Gastrocnemius medialis (tissue), 4 donors: ENCODE measurements around the gene SS18L1. TPM values are rescaled to one million over a fixed set of nuclear protein-coding genes. Genes with fewer than 3 reads are reported as not detected.

ENCODE experiments used
- ATAC-seq, 2 donors: fragments of 150-250 bp; one replicate each; pipeline ENCODE4 v1.9.1; 2016
- DNase-seq, 2 donors: peaks; one replicate each; pipeline ENCODE4 v3.0.0-alpha.2; 2019
- H3K27ac ChIP-seq, 4 donors: fragments of 200-600 bp; sonication (generic); 1 replicate in 1 of 4; 2 replicates in 3 of 4; pipeline ENCODE4 v1.5.1; 2016 to 2018; ENCODE audit warnings: mild to moderate bottlenecking in 2 of 4, moderate library complexity in 1 of 4
- H3K27me3 ChIP-seq, 3 donors: fragments of 200-600 bp; sonication (generic) in 2 of 3; 1 replicate in 1 of 3; 2 replicates in 2 of 3; pipeline versions ENCODE4 v1.5.1 to v1.6.0; 2016 to 2019; ENCODE audit warnings: mild to moderate bottlenecking in 1 of 3, moderate library complexity in 1 of 3
- H3K36me3 ChIP-seq, 2 donors: fragments of 200-600 bp; sonication (generic) in 1 of 2; one replicate each; pipeline ENCODE4 v1.5.1; 2017 to 2018
- H3K4me1 ChIP-seq, 2 donors: fragments of 200-600 bp; sonication (generic) in 1 of 2; one replicate each; pipeline ENCODE4 v1.5.1; 2016 to 2017; ENCODE audit warnings: mild to moderate bottlenecking in 2 of 2
- H3K4me3 ChIP-seq, 4 donors: fragments of 200-600 bp; sonication (generic) in 3 of 4; 1 replicate in 1 of 4; 2 replicates in 3 of 4; pipeline ENCODE4 v1.5.1; 2016 to 2019; ENCODE audit warnings: mild to moderate bottlenecking in 2 of 4
- H3K9me3 ChIP-seq, 3 donors: fragments of 200-600 bp; sonication (generic) in 2 of 3; 1 replicate in 1 of 3; 2 replicates in 2 of 3; pipeline ENCODE4 v1.5.1; 2016 to 2019
- CTCF ChIP-seq, 5 experiments: fragments of 450-650 bp in 3 of 5; fragments of 200-600 bp in 2 of 5; sonication (generic) in 2 of 5; IDR thresholded peaks in 4 of 5; conservative IDR thresholded peaks in 1 of 5; 1 replicate in 4 of 5; 2 replicates in 1 of 5; pipeline ENCODE4 v1.5.1; 2016 to 2019; ENCODE audit warnings: antibody characterized with exemption in 5 of 5, mild to moderate bottlenecking in 3 of 5, moderate library complexity in 3 of 5
- POLR2A ChIP-seq, 2 donors: fragments of 450-650 bp; IDR thresholded peaks; one replicate each; pipeline ENCODE4 v1.6.1; 2017; ENCODE audit warnings: antibody characterized with exemption in 2 of 2, mild to moderate bottlenecking in 2 of 2, moderate library complexity in 2 of 2
- in situ Hi-C, 4 donors: fragments of 200-750 bp; cut with MboI; loops; one replicate each; pipeline versions ENCODE4 v1.15.0 to v1.8.0; 2017; ENCODE audit warnings: low sequenced_read_pairs in 4 of 4
- intact Hi-C: fragments of 100-400 bp; cut with DNase I; formaldehyde crosslinking; loops from one replicate; pipeline ENCODE4 v1.15.1; 2023; ENCODE audit warnings: low total_unique reads
- total RNA-seq, 4 donors: library from RNA; depleted of rRNA; stranded (reverse); fragments of >200 nt; gene quantifications; one replicate each; pipeline versions ENCODE4 v1.1.0 to v1.2.3, GENCODE V29; 2016

SS18L1 gene
- total RNA-seq, 4 donors from 2014 or later: 11.5 to 31.8 (median 16.9) TPM

DNA sequence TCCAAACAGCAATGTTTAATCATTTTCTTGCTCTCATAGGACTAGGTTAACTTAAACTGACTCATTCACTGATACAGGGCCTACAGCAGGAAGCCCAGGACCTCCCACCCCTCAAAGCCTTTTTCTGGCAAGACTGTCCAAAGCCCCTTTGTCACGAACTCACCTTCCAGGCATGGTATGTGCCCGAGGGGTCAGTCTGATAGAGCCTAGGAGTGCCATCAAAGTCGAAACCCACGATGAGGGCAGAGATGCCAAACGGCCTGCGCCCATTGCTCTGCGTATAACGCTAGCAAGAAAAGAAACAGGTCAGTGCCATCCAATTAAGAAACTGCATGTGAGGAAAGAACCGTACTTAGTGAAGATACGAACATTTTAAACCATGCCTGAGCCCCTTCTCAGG lies 4.7 kb upstream of the SS18L1 start:
- DNase-seq: no peak

GRCh38 chr20:62139636-62140035 lies 3.9 kb upstream of the SS18L1 start:
- Histone ChIP-seq H3K27me3 (no peaks in the 10 kb centered on the region), H3K9me3 (no peaks in the 10 kb centered on the region), H3K4me3 (no peak overlapping the region), H3K4me1 (peaks cover 36 to 41% of the 10 kb centered on the region in 2 donors), H3K36me3 (peaks cover 5 to 58% of the 10 kb centered on the region in 2 donors), H3K27ac (peak overlapping the region; percentile 91 to 96 (median 95))
- DNase-seq (no peak), ATAC-seq (no peak)
- in situ Hi-C loops: loop anchor here in 3 of 4 donors (10.0 to 25.0 kb wide), 2 partner anchors 115 to 127 kb away; no protein-coding TSS in a partner anchor
- no peak for TF ChIP-seq POLR2A (IDR thresholded peaks at IDR 0.05)
- TF ChIP-seq CTCF (IDR thresholded peaks at IDR 0.05 in 4 of 5, conservative IDR thresholded peaks at IDR 0.05 in 1 of 5): no peak
- intact Hi-C loops: loop anchor here (5.0 to 10.0 kb wide), 3 partner anchors 43 to 505 kb away; partner anchors contain the start of genes MTG2, OSBPL2 and SLCO4A1

More for the DNA sequence above, 4.7 kb upstream of the SS18L1 start:
- H3K27me3 ChIP-seq: no peaks in the 10 kb centered on the region
- peaks cover 5 to 63% of the 10 kb centered on the region in 2 donors for H3K36me3 ChIP-seq
- no peak for ATAC-seq
- H3K9me3 ChIP-seq: no peaks in the 10 kb centered on the region
- TF ChIP-seq POLR2A (IDR thresholded peaks at IDR 0.05) (no peak), CTCF (IDR thresholded peaks at IDR 0.05 in 4 of 5, conservative IDR thresholded peaks at IDR 0.05 in 1 of 5) (no peak)
- peak overlapping the region; percentile 91 to 96 (median 95) for H3K27ac ChIP-seq
- in situ Hi-C loops (loop anchor here in 2 of 4 donors (25.0 kb wide), 1 partner anchor 127 kb away; no protein-coding TSS in a partner anchor), intact Hi-C loops (no loop called here)
- peaks cover 40 to 43% of the 10 kb centered on the region in 2 donors for H3K4me1 ChIP-seq
- H3K4me3 ChIP-seq: no peak overlapping the region

- TF ChIP-seq CTCF (IDR thresholded peaks at IDR 0.05 in 4 of 5, conservative IDR thresholded peaks at IDR 0.05 in 1 of 5) (no peak), POLR2A (IDR thresholded peaks at IDR 0.05) (no peak)
- Histone ChIP-seq H3K27ac (peak overlapping the region; percentile 91 to 96 (median 95)), H3K36me3 (peaks cover 5 to 46% of the 10 kb centered on the region in 2 donors), H3K9me3 (no peaks in the 10 kb centered on the region), H3K27me3 (no peaks in the 10 kb centered on the region), H3K4me3 (peak overlapping the region in 3 of 4 donors; percentile 25 to 94 (median 80)), H3K4me1 (peaks cover 38 to 48% of the 10 kb centered on the region in 2 donors)
- intact Hi-C loops: loop anchor here (5.0 to 10.0 kb wide), 3 partner anchors 41 to 504 kb away; partner anchors contain the start of genes MTG2, OSBPL2 and SLCO4A1
- no peak for DNase-seq
- in situ Hi-C loops: loop anchor here in 3 of 4 donors (10.0 to 25.0 kb wide), 2 partner anchors 116 to 129 kb away; no protein-coding TSS in a partner anchor
- no peak for ATAC-seq
Observed at GRCh38 chr20:62141043-62141396, 2.5 kb upstream of the SS18L1 start.

- Histone ChIP-seq H3K27ac (peak overlapping the region; percentile 91 to 96 (median 95)), H3K4me1 (peaks cover 38 to 49% of the 10 kb centered on the region in 2 donors), H3K4me3 (peak overlapping the region; percentile 80 to 94 (median 88)), H3K27me3 (no peaks in the 10 kb centered on the region), H3K36me3 (peaks cover 5 to 40% of the 10 kb centered on the region in 2 donors), H3K9me3 (no peaks in the 10 kb centered on the region)
- intact Hi-C loops: loop anchor here (2.0 to 10.0 kb wide), 4 partner anchors 41 to 655 kb away; partner anchors contain the start of genes MRGBP, MTG2, OSBPL2 and SLCO4A1
- DNase-seq (peak; percentile 55 to 69), ATAC-seq (peak; percentile 46 to 56)
- peak in 1 of 5 experiments; percentile 15 for TF ChIP-seq CTCF (IDR thresholded peaks at IDR 0.05 in 4 of 5, conservative IDR thresholded peaks at IDR 0.05 in 1 of 5)
- peak in 1 of 2 donors; percentile 73 for TF ChIP-seq POLR2A (IDR thresholded peaks at IDR 0.05)
- in situ Hi-C loops: loop anchor here in 3 of 4 donors (10.0 to 25.0 kb wide), 2 partner anchors 117 to 129 kb away; no protein-coding TSS in a partner anchor
Observed at GRCh38 chr20:62141397-62142251, 1.9 kb upstream of the SS18L1 start.
